ENCODE results near the gene MYLIP. TPM values are rescaled to one million over a fixed set of nuclear protein-coding genes. Genes with fewer than 3 reads are reported as not detected.

Gene MYLIP
- total and polyA plus RNA-seq, 2 of the 13 experiments (the other 11 are each of a cell fraction or from before 2014, with no cell fraction given) = 3.4 to 10.8 TPM

GRCh38 chr6:16124198-16125180 is 4.4 kb upstream of the MYLIP start:
- no TSS peak for BruUV-seq (replicated peaks)
- H3K4me1 ChIP-seq (ENCODE audit: insufficient read depth, low read length) = no peaks in the 10 kb centered on the region
- H2AFZ ChIP-seq (ENCODE audit: low read length) = no peak overlapping the region
- no peaks in the 10 kb centered on the region for H3K79me2 ChIP-seq (ENCODE audit: insufficient read depth, low read length)
- H3K27me3 ChIP-seq (ENCODE audit: control insufficient read depth in 1 of 2, insufficient read depth in 2 of 2, low read length in 2 of 2) = peaks cover 0 to 36% of the 10 kb centered on the region in 2 experiments; a peak in 4 of 5 replicates
- TF ChIP-seq CENPT (CRISPR knock-in tag; IDR thresholded peaks at IDR 0.05; ENCODE audit: low read depth) = no peak
- TF ChIP-seq ZNF7 (CRISPR knock-in tag; IDR thresholded peaks at IDR 0.05) = no peak
- TF ChIP-seq ZNF34 (CRISPR knock-in tag; IDR thresholded peaks at IDR 0.05; ENCODE audit: borderline replicate concordance) = no peak
- TF ChIP-seq THAP7 (CRISPR knock-in tag; IDR thresholded peaks at IDR 0.05) = no peak
- no peak for TF ChIP-seq MEF2D (CRISPR knock-in tag; IDR thresholded peaks at IDR 0.05)
- no peak for TF ChIP-seq EEA1 (CRISPR knock-in tag; IDR thresholded peaks at IDR 0.05; ENCODE audit: borderline replicate concordance)
- TF ChIP-seq AFF4 (CRISPR knock-in tag; IDR thresholded peaks at IDR 0.05) = no peak
- no peak for TF ChIP-seq TRAFD1 (CRISPR knock-in tag; IDR thresholded peaks at IDR 0.05; ENCODE audit: borderline replicate concordance)
- TF ChIP-seq ZNF274 (CRISPR knock-in tag; IDR thresholded peaks at IDR 0.05) = no peak
- no peak for TF ChIP-seq CC2D1A (CRISPR knock-in tag; IDR thresholded peaks at IDR 0.05)
- no peak for TF ChIP-seq ZNF616 (CRISPR knock-in tag; IDR thresholded peaks at IDR 0.05; ENCODE audit: low read depth)
- TF ChIP-seq DBP (CRISPR knock-in tag; IDR thresholded peaks at IDR 0.05; ENCODE audit: not compliant biosample characterization) = no peak
- no peak for TF ChIP-seq ZNF672 (CRISPR knock-in tag; IDR thresholded peaks at IDR 0.05)
- TF ChIP-seq TGIF2 (CRISPR knock-in tag; IDR thresholded peaks at IDR 0.05) = no peak
- no peak for TF ChIP-seq DPF2 (CRISPR knock-in tag; IDR thresholded peaks at IDR 0.05; ENCODE audit: borderline replicate concordance, low read depth)
- TF ChIP-seq ZNF878 (CRISPR knock-in tag; IDR thresholded peaks at IDR 0.05) = no peak
- TF ChIP-seq ZNF496 (CRISPR knock-in tag; IDR thresholded peaks at IDR 0.05; ENCODE audit: insufficient replicate concordance) = no peak
- POLR2A ChIA-PET = no interaction called here
- no peaks in the 10 kb centered on the region for H3K36me3 ChIP-seq (replicated peaks in 1 of 2; ENCODE audit: control insufficient read depth in 1 of 2, insufficient read depth in 2 of 2, low read length in 2 of 2)
- DNase-seq (ENCODE audit: low spot score) = no peak
- no peak for ATAC-seq
- intact Hi-C loops (cut with micrococcal nuclease; ENCODE audit: unreplicated experiment) (loop anchor here (5.0 kb wide), 2 partner anchors 167 to 227 kb away; no protein-coding TSS in a partner anchor), in situ Hi-C loops (cut with HindIII; ENCODE audit: extremely low pct_ligation_motif_present, low pct_unique_long_range_greater_than_20kb) (no loop called here)
- H3K27ac ChIP-seq (ENCODE audit: extremely low read length, insufficient read depth, low read length) = no peak overlapping the region
- no peak overlapping the region for H3K4me3 ChIP-seq (replicated peaks in 1 of 3; ENCODE audit: insufficient read depth in 1 of 3, low read depth in 2 of 3, low read length in 3 of 3)
- CTCF ChIA-PET (ENCODE audit: low intra/inter-chr PET ratio, low total read pairs) = no interaction called here
- H3K9me3 ChIP-seq (ENCODE audit: low read length) = no peaks in the 10 kb centered on the region
- no peak overlapping the region for H3K9ac ChIP-seq (ENCODE audit: insufficient read depth, low read depth, low read length)
- 0% methylated on average over 6 of the region's 6 CpGs for WGBS (ENCODE audit: low lambda C conversion rate)
- H4K20me1 ChIP-seq (ENCODE audit: insufficient read depth, low read length) = no peaks in the 10 kb centered on the region
- FAIRE-seq = no peak
- no peak overlapping the region for H3K4me2 ChIP-seq (ENCODE audit: low read depth, low read length)
